Smooth muscle cell (in vitro differentiated cells): ENCODE measurements around the gene AMH. TPM values are rescaled to one million over a fixed set of nuclear protein-coding genes. Genes with fewer than 3 reads are reported as not detected.
A peak's percentile ranks its signal among the peaks of the same experiment; 100 is the strongest.

ENCODE experiments used
- DNase-seq: peaks from one replicate; lab custom pipeline; 2025; ENCODE audit not compliant: unreplicated experiment; lab: John Stamatoyannopoulos, UW
- H2AFZ ChIP-seq: fragments of 200-600 bp; sonication (generic); 2 replicates; pipeline ENCODE4 v1.6.0; 2016; ENCODE audit warnings: antibody characterized with exemption, low read depth, mild to moderate bottlenecking
- H3F3A ChIP-seq: fragments of 200-600 bp; sonication (generic); 2 replicates; pipeline ENCODE4 v1.6.0; 2017; ENCODE audit warnings: antibody characterized with exemption, low read depth
- H3K27ac ChIP-seq: fragments of 200-600 bp; sonication (generic); 2 replicates; pipeline ENCODE4 v1.5.1; 2016; ENCODE audit warnings: low read depth, mild to moderate bottlenecking
- H3K27me3 ChIP-seq: fragments of 200-600 bp; sonication (generic); 2 replicates; pipeline ENCODE4 v1.6.1; 2016; ENCODE audit warnings: low read depth, mild to moderate bottlenecking
- H3K36me3 ChIP-seq: fragments of 200-600 bp; sonication (generic); 2 replicates; pipeline ENCODE4 v1.5.1; 2016; ENCODE audit warnings: low read depth
- H3K4me1 ChIP-seq: fragments of 200-600 bp; sonication (generic); 2 replicates; pipeline ENCODE4 v1.5.1; 2016; ENCODE audit warnings: low read depth
- H3K4me2 ChIP-seq: fragments of 200-600 bp; sonication (generic); 2 replicates; pipeline ENCODE4 v1.6.0; 2016; ENCODE audit warnings: mild to moderate bottlenecking
- H3K4me3 ChIP-seq: fragments of 200-600 bp; sonication (generic); 2 replicates; pipeline ENCODE4 v1.5.1; 2016; ENCODE audit warnings: mild to moderate bottlenecking
- H3K79me2 ChIP-seq: fragments of 200-600 bp; sonication (generic); 2 replicates; pipeline ENCODE4 v1.6.0; 2016; ENCODE audit warnings: low read depth, mild to moderate bottlenecking
- H3K9ac ChIP-seq: fragments of 200-600 bp; sonication (generic); 2 replicates; pipeline ENCODE4 v1.6.0; 2016; ENCODE audit warnings: low read depth
- H3K9me3 ChIP-seq: fragments of 200-600 bp; sonication (generic); replicated peaks from 2 replicates; pipeline ENCODE4 v1.5.1; 2016; ENCODE audit warnings: low read depth
- H4K20me1 ChIP-seq: fragments of 200-600 bp; sonication (generic); 2 replicates; pipeline ENCODE4 v1.6.0; 2016; ENCODE audit warnings: low read depth
- WGBS: methylation state at CpG from one replicate; pipeline ENCODE4 v1.1.7; 2016; ENCODE audit warnings: low lambda C conversion rate; 5-methylcytosine and 5-hydroxymethylcytosine counted together
- microRNA counts: library from miRNA; unstranded; fragments of <30 nt; microRNA quantifications from one replicate; lab custom pipeline; 2016
- microRNA-seq: library from miRNA; unstranded; fragments of <30 nt; microRNA quantifications from one replicate; pipeline ENCODE4, GENCODE V29; 2016; ENCODE audit warnings: borderline number of aligned reads
- polyA plus RNA-seq: library from polyadenylated mRNA; unstranded; fragments of >200 nt; fragmentation: Nextera tagmentation; extraction: Ambion mirVana; gene quantifications from 2 replicates; pipeline ENCODE4 v1.2.1, GENCODE V29; 2016
- small RNA-seq: library from RNA; depleted of rRNA; stranded (forward); fragments of <200 nt; gene quantifications from one replicate; pipeline ENCODE3, GENCODE V24; 2014
- total RNA-seq: library from RNA; depleted of rRNA; stranded (reverse); fragments of >200 nt; gene quantifications from 2 replicates; pipeline ENCODE4 v1.2.3, GENCODE V29; 2014
- TF ChIP-seq, protein P1 (sequence below): fragments of 200-600 bp; sonication (generic); IDR thresholded peaks from 2 replicates; pipeline ENCODE4 v1.5.1; 2017; ENCODE audit warnings: borderline replicate concordance, mild to moderate bottlenecking, antibody characterized with exemption; ENCODE audit not compliant: insufficient read depth, poor library complexity, severe bottlenecking

The AMH gene
- total and polyA plus RNA-seq, 2 experiments from 2014 or later: 2.9 to 12.6 TPM

GRCh38 chr19:2296141-2296540 is 47.0 kb downstream of the AMH start:
- TF ChIP-seq, protein P1, sequence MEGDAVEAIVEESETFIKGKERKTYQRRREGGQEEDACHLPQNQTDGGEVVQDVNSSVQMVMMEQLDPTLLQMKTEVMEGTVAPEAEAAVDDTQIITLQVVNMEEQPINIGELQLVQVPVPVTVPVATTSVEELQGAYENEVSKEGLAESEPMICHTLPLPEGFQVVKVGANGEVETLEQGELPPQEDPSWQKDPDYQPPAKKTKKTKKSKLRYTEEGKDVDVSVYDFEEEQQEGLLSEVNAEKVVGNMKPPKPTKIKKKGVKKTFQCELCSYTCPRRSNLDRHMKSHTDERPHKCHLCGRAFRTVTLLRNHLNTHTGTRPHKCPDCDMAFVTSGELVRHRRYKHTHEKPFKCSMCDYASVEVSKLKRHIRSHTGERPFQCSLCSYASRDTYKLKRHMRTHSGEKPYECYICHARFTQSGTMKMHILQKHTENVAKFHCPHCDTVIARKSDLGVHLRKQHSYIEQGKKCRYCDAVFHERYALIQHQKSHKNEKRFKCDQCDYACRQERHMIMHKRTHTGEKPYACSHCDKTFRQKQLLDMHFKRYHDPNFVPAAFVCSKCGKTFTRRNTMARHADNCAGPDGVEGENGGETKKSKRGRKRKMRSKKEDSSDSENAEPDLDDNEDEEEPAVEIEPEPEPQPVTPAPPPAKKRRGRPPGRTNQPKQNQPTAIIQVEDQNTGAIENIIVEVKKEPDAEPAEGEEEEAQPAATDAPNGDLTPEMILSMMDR: no peak

GRCh38 chr19:2300533-2300932 is 51.4 kb downstream of the AMH start:
- Histone ChIP-seq H3K9ac (no peak overlapping the region), H3K4me3 (no peak overlapping the region), H3K27me3 (no peaks in the 10 kb centered on the region), H3K79me2 (no peaks in the 10 kb centered on the region), H3K4me1 (no peaks in the 10 kb centered on the region), H3K36me3 (no peaks in the 10 kb centered on the region), H4K20me1 (no peaks in the 10 kb centered on the region), H3K27ac (no peak overlapping the region), H3K4me2 (no peak overlapping the region), H3F3A (no peaks in the 10 kb centered on the region), H2AFZ (no peak overlapping the region), H3K9me3 (no peaks in the 10 kb centered on the region)
- DNase-seq: no peak
- TF ChIP-seq, protein P1: no peak
- 97% methylated on average over 9 of the region's 17 CpGs for WGBS

More at GRCh38 chr19:2296141-2296540, 47.0 kb downstream of the AMH start:
- H2AFZ ChIP-seq: no peak overlapping the region
- no peak overlapping the region for H3K4me2 ChIP-seq
- H3K4me1 ChIP-seq: peaks cover 2% of the 10 kb centered on the region
- H3K4me3 ChIP-seq: no peak overlapping the region
- H3K79me2 ChIP-seq: no peaks in the 10 kb centered on the region
- H3K27ac ChIP-seq: no peak overlapping the region
- H3K9me3 ChIP-seq: no peaks in the 10 kb centered on the region
- peaks cover 9% of the 10 kb centered on the region for H4K20me1 ChIP-seq
- no peak for DNase-seq
- H3F3A ChIP-seq: no peaks in the 10 kb centered on the region
- no peak overlapping the region for H3K9ac ChIP-seq
- no peaks in the 10 kb centered on the region for H3K36me3 ChIP-seq
- peaks cover 30% of the 10 kb centered on the region for H3K27me3 ChIP-seq
- 95% methylated on average over 16 of the region's 16 CpGs for WGBS

MicroRNAs within 50 kb of the gene (microRNA counts, 767-probe panel; counts per million panel counts)
- microRNA hsa-miR-1227 (lab: Ali Mortazavi, UCI): 183 counts per million

Small RNA genes within 50 kb of the gene (microRNA-seq; reads per million reads assigned to microRNA genes)
- gene MIR1227 (16.9 reads per million, percentile 23 among the genes with 10 or more reads in this experiment), gene MIR4321 (not detected)

Small RNA genes within 50 kb of the gene (small RNA-seq; reads per million reads assigned to genes)
- 0.08 reads per million for gene MIR1227

Other genes starting within 250 kb of the AMH start
- 37.8 and 45.2 TPM in 2 replicates for gene BTBD2, start 233.6 kb upstream of the AMH start, total RNA-seq
- 63.2 and 69.8 TPM in 2 replicates for gene BTBD2, start 233.6 kb upstream of the AMH start, polyA plus RNA-seq
- 30.1 and 43.6 TPM in 2 replicates for gene MKNK2, start 198.1 kb upstream of the AMH start, total RNA-seq
- 44.7 and 80.1 TPM in 2 replicates for gene MKNK2, start 198.1 kb upstream of the AMH start, polyA plus RNA-seq
- 11.2 and 13.5 TPM in 2 replicates for gene MOB3A, start 153.0 kb upstream of the AMH start, total RNA-seq
- 23.8 and 32.9 TPM in 2 replicates for gene MOB3A, start 153.0 kb upstream of the AMH start, polyA plus RNA-seq
- gene IZUMO4, start 152.4 kb upstream of the AMH start, total RNA-seq: 1.6 and 1.8 TPM in 2 replicates
- 0.48 and 0.58 TPM in 2 replicates for gene IZUMO4, start 152.4 kb upstream of the AMH start, polyA plus RNA-seq
- 43.0 and 66.2 TPM in 2 replicates for gene AP3D1, start 97.8 kb upstream of the AMH start, total RNA-seq
- 81.0 and 82.8 TPM in 2 replicates for gene AP3D1, start 97.8 kb upstream of the AMH start, polyA plus RNA-seq
- gene DOT1L, start 85.4 kb upstream of the AMH start, total RNA-seq: 4.2 and 4.8 TPM in 2 replicates
- 3.4 and 5.5 TPM in 2 replicates for gene DOT1L, start 85.4 kb upstream of the AMH start, polyA plus RNA-seq
- 36.0 and 38.6 TPM in 2 replicates for gene PLEKHJ1, start 13.0 kb upstream of the AMH start, total RNA-seq
- 76.5 and 94.5 TPM in 2 replicates for gene PLEKHJ1, start 13.0 kb upstream of the AMH start, polyA plus RNA-seq
- gene SF3A2, start 12.5 kb upstream of the AMH start, total RNA-seq: 8.4 and 28.5 TPM in 2 replicates
- 63.0 and 78.1 TPM in 2 replicates for gene SF3A2, start 12.5 kb upstream of the AMH start, polyA plus RNA-seq
- not detected in 2 replicates for gene JSRP1, start 7.1 kb downstream of the AMH start, total RNA-seq
- 0.59 TPM in 1 of 2 replicates, not detected in the other for gene JSRP1, start 7.1 kb downstream of the AMH start, polyA plus RNA-seq
- not detected in 2 replicates for gene PEAK3, start 32.9 kb downstream of the AMH start, total RNA-seq
- 0.37 and 0.71 TPM in 2 replicates for gene PEAK3, start 32.9 kb downstream of the AMH start, polyA plus RNA-seq
- gene LINGO3, start 58.8 kb downstream of the AMH start, total RNA-seq: not detected in 2 replicates
- gene LINGO3, start 58.8 kb downstream of the AMH start, polyA plus RNA-seq: 0.31 and 1.2 TPM in 2 replicates
- gene LSM7, start 79.3 kb downstream of the AMH start, total RNA-seq: 164 and 186 TPM in 2 replicates
- 158 and 161 TPM in 2 replicates for gene LSM7, start 79.3 kb downstream of the AMH start, polyA plus RNA-seq
- gene SPPL2B, start 79.4 kb downstream of the AMH start, total RNA-seq: 21.1 and 54.7 TPM in 2 replicates
- gene SPPL2B, start 79.4 kb downstream of the AMH start, polyA plus RNA-seq: 53.6 and 63.5 TPM in 2 replicates
- not detected in 2 replicates for gene TMPRSS9, start 110.9 kb downstream of the AMH start, total RNA-seq
- gene TMPRSS9, start 110.9 kb downstream of the AMH start, polyA plus RNA-seq: 0.05 and 0.63 TPM in 2 replicates
- gene TIMM13, start 178.3 kb downstream of the AMH start, total RNA-seq: 14.1 and 20.0 TPM in 2 replicates
- gene TIMM13, start 178.3 kb downstream of the AMH start, polyA plus RNA-seq: 107 and 119 TPM in 2 replicates
- gene LMNB2, start 207.6 kb downstream of the AMH start, total RNA-seq: 21.7 and 25.5 TPM in 2 replicates
- 29.5 and 41.8 TPM in 2 replicates for gene LMNB2, start 207.6 kb downstream of the AMH start, polyA plus RNA-seq
- 252 and 326 TPM in 2 replicates for gene GADD45B, start 226.8 kb downstream of the AMH start, total RNA-seq
- gene GADD45B, start 226.8 kb downstream of the AMH start, polyA plus RNA-seq: 435 and 533 TPM in 2 replicates